Natural killer cell treated with Interleukin-12 subunit alpha and Interleukin-12 subunit beta and Interleukin-15 and Interleukin-18, amount 100 ng/mL, for 72 hours (primary cell): Measurements from ENCODE around the gene STEAP2. TPM values are rescaled to one million over a fixed set of nuclear protein-coding genes. Genes with fewer than 3 reads are reported as not detected.
"Not testable (repeated sequence)": the region's sequence is repeated elsewhere in the genome, so short reads cannot be mapped to it uniquely, and the experiment has no call there.

Experiments used
- ATAC-seq, 2 donors: fragments of 150-1000 bp; cut with Tn5 transposase in 1 of 2; sonication (Bioruptor Pico), chemical (Tn5 transposase) in 1 of 2; 2 replicates each; pipeline ENCODE4 v1.10.0; 2021
- DNase-seq: peaks from one replicate; pipeline ENCODE4 v3.0.0; 2022; ENCODE audit warnings: low spot score
- H3K27ac Mint-ChIP-seq, 2 donors: 1 replicate in 1 of 2; 2 replicates in 1 of 2; pipeline ENCODE4 v1.8.0; 2022; ENCODE audit warnings: mixed read lengths in 2 of 2, mild to moderate bottlenecking in 1 of 2, moderate library complexity in 1 of 2
- H3K27me3 Mint-ChIP-seq, 2 donors: 1 replicate in 1 of 2; 2 replicates in 1 of 2; pipeline ENCODE4 v1.8.0; 2022; ENCODE audit warnings: mixed read lengths in 2 of 2
- H3K36me3 Mint-ChIP-seq: one replicate; pipeline ENCODE4 v1.8.0; 2022; ENCODE audit warnings: mixed read lengths
- H3K4me1 Mint-ChIP-seq, 2 donors: 1 replicate in 1 of 2; 2 replicates in 1 of 2; pipeline ENCODE4 v1.8.0; 2022; ENCODE audit warnings: low read depth in 2 of 2, mixed read lengths in 2 of 2, mild to moderate bottlenecking in 1 of 2
- H3K4me3 Mint-ChIP-seq: one replicate; pipeline ENCODE4 v1.8.0; 2022; ENCODE audit warnings: mixed read lengths
- H3K9me3 Mint-ChIP-seq: 2 replicates; pipeline ENCODE4 v1.8.0; 2022; ENCODE audit warnings: mixed read lengths
- total RNA-seq, 2 donors: library from RNA; stranded (reverse); gene quantifications; one replicate each; pipeline ENCODE4 v1.2.3, GENCODE V29; 2022

Gene STEAP2
- total RNA-seq, 2 donors from 2014 or later = 1.8 to 3.1 TPM

- no peaks in the 10 kb centered on the region for H3K36me3 Mint-ChIP-seq
- DNase-seq = no peak
- H3K27me3 Mint-ChIP-seq = peaks cover 32 to 40% of the 10 kb centered on the region in 2 donors
- H3K4me3 Mint-ChIP-seq = no peak overlapping the region
- peaks cover 9 to 13% of the 10 kb centered on the region in 2 donors for H3K4me1 Mint-ChIP-seq
- no peak overlapping the region for H3K27ac Mint-ChIP-seq
- ATAC-seq = no peak
- no peaks in the 10 kb centered on the region for H3K9me3 Mint-ChIP-seq
Measured at GRCh38 chr7:90248706-90249105, 37.2 kb downstream of the STEAP2 start.

GRCh38 chr7:90250601-90251303 is 39.2 kb downstream of the STEAP2 start:
- no peak overlapping the region for H3K4me3 Mint-ChIP-seq
- no peaks in the 10 kb centered on the region for H3K36me3 Mint-ChIP-seq
- H3K4me1 Mint-ChIP-seq = peaks cover 0 to 5% of the 10 kb centered on the region in 2 donors
- ATAC-seq (no peak), DNase-seq (no peak)
- no peaks in the 10 kb centered on the region for H3K9me3 Mint-ChIP-seq
- peaks cover 24 to 52% of the 10 kb centered on the region in 2 donors for H3K27me3 Mint-ChIP-seq
- no peak overlapping the region for H3K27ac Mint-ChIP-seq

- DNase-seq (no peak), ATAC-seq (no peak)
- Mint-ChIP-seq H3K27ac (no peak overlapping the region), H3K4me1 (no peaks in the 10 kb centered on the region), H3K36me3 (no peaks in the 10 kb centered on the region), H3K27me3 (peaks cover 22 to 51% of the 10 kb centered on the region in 2 donors), H3K4me3 (no peak overlapping the region), H3K9me3 (no peaks in the 10 kb centered on the region)
Measured at GRCh38 chr7:90251304-90251635, 39.7 kb downstream of the STEAP2 start.

- not testable (repeated sequence) for DNase-seq, H3K9me3 Mint-ChIP-seq, H3K27ac Mint-ChIP-seq, H3K36me3 Mint-ChIP-seq, H3K4me1 Mint-ChIP-seq, ATAC-seq, H3K4me3 Mint-ChIP-seq
- H3K27me3 Mint-ChIP-seq = peaks cover 14 to 34% of the 10 kb centered on the region in 2 donors
Measured at GRCh38 chr7:90256011-90256410, 44.5 kb downstream of the STEAP2 start.

GRCh38 chr7:90256778-90257177 is 45.2 kb downstream of the STEAP2 start:
- DNase-seq (no peak), ATAC-seq (no peak)
- Mint-ChIP-seq H3K4me1 (no peaks in the 10 kb centered on the region), H3K9me3 (no peaks in the 10 kb centered on the region), H3K36me3 (no peaks in the 10 kb centered on the region), H3K27me3 (peaks cover 16 to 32% of the 10 kb centered on the region in 2 donors), H3K4me3 (no peak overlapping the region), H3K27ac (no peak overlapping the region)

GRCh38 chr7:90261441-90261840 is 49.9 kb downstream of the STEAP2 start:
- H3K9me3 Mint-ChIP-seq = no peaks in the 10 kb centered on the region
- ATAC-seq = no peak
- no peak overlapping the region for H3K4me3 Mint-ChIP-seq
- no peak overlapping the region for H3K27ac Mint-ChIP-seq
- no peaks in the 10 kb centered on the region for H3K36me3 Mint-ChIP-seq
- no peaks in the 10 kb centered on the region for H3K4me1 Mint-ChIP-seq
- DNase-seq = no peak
- H3K27me3 Mint-ChIP-seq = peaks cover 12 to 14% of the 10 kb centered on the region in 2 donors

GRCh38 chr7:90262438-90262837 is 50.9 kb downstream of the STEAP2 start:
- peaks cover 10 to 11% of the 10 kb centered on the region in 2 donors for H3K27me3 Mint-ChIP-seq
- H3K4me1 Mint-ChIP-seq = no peaks in the 10 kb centered on the region
- DNase-seq = no peak
- H3K27ac Mint-ChIP-seq = no peak overlapping the region
- H3K4me3 Mint-ChIP-seq = no peak overlapping the region
- no peaks in the 10 kb centered on the region for H3K9me3 Mint-ChIP-seq
- no peaks in the 10 kb centered on the region for H3K36me3 Mint-ChIP-seq
- ATAC-seq = peak in 1 of 2 donors; percentile 58

GRCh38 chr7:90266808-90267207 is 55.3 kb downstream of the STEAP2 start:
- Mint-ChIP-seq H3K27ac (no peak overlapping the region), H3K27me3 (peaks cover 14 to 22% of the 10 kb centered on the region in 2 donors), H3K9me3 (no peaks in the 10 kb centered on the region), H3K4me1 (no peaks in the 10 kb centered on the region), H3K4me3 (no peak overlapping the region), H3K36me3 (no peaks in the 10 kb centered on the region)
- ATAC-seq (no peak), DNase-seq (no peak)

- H3K4me1 Mint-ChIP-seq = no peaks in the 10 kb centered on the region
- no peak overlapping the region for H3K4me3 Mint-ChIP-seq
- H3K27ac Mint-ChIP-seq = no peak overlapping the region
- no peaks in the 10 kb centered on the region for H3K9me3 Mint-ChIP-seq
- H3K36me3 Mint-ChIP-seq = no peaks in the 10 kb centered on the region
- DNase-seq (no peak), ATAC-seq (no peak)
- peaks cover 14 to 22% of the 10 kb centered on the region in 2 donors for H3K27me3 Mint-ChIP-seq
Measured at GRCh38 chr7:90267263-90267858, 55.8 kb downstream of the STEAP2 start.

- ATAC-seq (no peak), DNase-seq (no peak)
- no peaks in the 10 kb centered on the region for H3K36me3 Mint-ChIP-seq
- no peak overlapping the region for H3K4me3 Mint-ChIP-seq
- H3K4me1 Mint-ChIP-seq = no peaks in the 10 kb centered on the region
- H3K9me3 Mint-ChIP-seq = no peaks in the 10 kb centered on the region
- H3K27ac Mint-ChIP-seq = no peak overlapping the region
- peaks cover 16 to 22% of the 10 kb centered on the region in 2 donors for H3K27me3 Mint-ChIP-seq
Measured at GRCh38 chr7:90269163-90269562, 57.6 kb downstream of the STEAP2 start.

- Mint-ChIP-seq H3K27me3 (peaks cover 15 to 16% of the 10 kb centered on the region in 2 donors), H3K9me3 (no peaks in the 10 kb centered on the region), H3K36me3 (no peaks in the 10 kb centered on the region), H3K4me3 (no peak overlapping the region), H3K27ac (no peak overlapping the region), H3K4me1 (no peaks in the 10 kb centered on the region)
- ATAC-seq = no peak
- DNase-seq = no peak
Measured at GRCh38 chr7:90270431-90271178, 59.1 kb downstream of the STEAP2 start.

GRCh38 chr7:90271753-90272152 is 60.2 kb downstream of the STEAP2 start:
- ATAC-seq (no peak), DNase-seq (no peak)
- Mint-ChIP-seq H3K4me1 (no peaks in the 10 kb centered on the region), H3K27ac (no peak overlapping the region), H3K36me3 (no peaks in the 10 kb centered on the region), H3K4me3 (no peak overlapping the region), H3K27me3 (peaks cover 15% of the 10 kb centered on the region in 2 donors), H3K9me3 (no peaks in the 10 kb centered on the region)

- Mint-ChIP-seq H3K4me3 (no peak overlapping the region), H3K27ac (no peak overlapping the region)
Measured at GRCh38 chr7:90272242-90272641, 60.7 kb downstream of the STEAP2 start.

GRCh38 chr7:90274161-90274560 is 62.6 kb downstream of the STEAP2 start:
- no peak for DNase-seq
- Mint-ChIP-seq H3K27me3 (peaks cover 8 to 11% of the 10 kb centered on the region in 2 donors), H3K36me3 (no peaks in the 10 kb centered on the region), H3K27ac (no peak overlapping the region), H3K9me3 (no peaks in the 10 kb centered on the region), H3K4me3 (no peak overlapping the region), H3K4me1 (no peaks in the 10 kb centered on the region)
- no peak for ATAC-seq

More at GRCh38 chr7:90272242-90272641, 60.7 kb downstream of the STEAP2 start:
- Mint-ChIP-seq H3K27me3 (peaks cover 15% of the 10 kb centered on the region in 2 donors), H3K36me3 (no peaks in the 10 kb centered on the region), H3K4me1 (no peaks in the 10 kb centered on the region), H3K9me3 (no peaks in the 10 kb centered on the region)
- ATAC-seq (no peak), DNase-seq (no peak)
